HCT116 (cell line): Measurements from ENCODE around the gene CNTN4. TPM values are rescaled to one million over a fixed set of nuclear protein-coding genes. Genes with fewer than 3 reads are reported as not detected.

ENCODE experiments used
- ATAC-seq: fragments of 200-7000 bp; cut with Tn5 transposase; 2 replicates; pipeline ENCODE4 v1.9.1; 2020; ENCODE audit warnings: mild to moderate bottlenecking, moderate library complexity
- BruUV-seq: library from RNA; stranded (reverse); fragments of 400-500 nt; replicated peaks from 2 replicates; lab custom pipeline; 2021; lab: Mats Ljungman, UMichigan
- CTCF ChIA-PET: fragments of 300-600 bp; sonication (Branson Sonifier 250); formaldehyde crosslinking; loops from one replicate; lab custom pipeline; 2021; ENCODE audit warnings: antibody characterized with exemption; lab: Charles Lee
- POLR2A ChIA-PET: fragments of 300-600, 350-600 bp; sonication (Branson Sonifier 250); formaldehyde crosslinking; loops from one replicate; lab custom pipeline; 2021; ENCODE audit warnings: antibody characterized with exemption; lab: Charles Lee
- RAD21 ChIA-PET, 2 experiments: fragments of 300-600 bp; sonication (Branson Sonifier 250); formaldehyde crosslinking; loops; one replicate each; lab custom pipeline; 2023; ENCODE audit warnings: low total read pairs in 2 of 2; ENCODE audit not compliant: uncharacterized antibody in 2 of 2, unreplicated experiment in 2 of 2, low non-redundant PET in 1 of 2; lab: Charles Lee
- DNase-seq: peaks from one replicate; pipeline ENCODE4 v3.0.0-alpha.2; 2010; ENCODE audit warnings: low read depth, low spot score
- H2AFZ ChIP-seq: fragments of 200-600 bp; shearing (Covaris generic), sonication (generic); 2 replicates; pipeline ENCODE4 v1.6.1; 2017; ENCODE audit warnings: low read depth, mixed run types, mixed read lengths, antibody characterized with exemption, low read length; ENCODE audit not compliant: poor library complexity, severe bottlenecking
- H3K27ac ChIP-seq: 2 replicates; pipeline ENCODE4 v1.5.1; 2012; ENCODE audit warnings: low read depth, low read length
- H3K27me3 ChIP-seq: fragments of 200-600 bp; sonication (generic); 2 replicates; pipeline ENCODE4 v1.6.1; 2016; ENCODE audit warnings: mixed run types, low read length, mixed read lengths; ENCODE audit not compliant: insufficient read depth
- H3K36me3 ChIP-seq, 2 experiments: fragments of 200-500 bp in 1 of 2; fragments of 200-600 bp in 1 of 2; sonication (Bioruptor generic) in 1 of 2; sonication (generic) in 1 of 2; 2 replicates each; pipeline versions ENCODE4 v1.5.1 to v1.6.1; 2014 to 2016; ENCODE audit warnings: low read length in 2 of 2, inconsistent platforms in 1 of 2, mixed read lengths in 1 of 2, mixed run types in 1 of 2; ENCODE audit not compliant: insufficient read depth in 2 of 2, control insufficient read depth in 1 of 2
- H3K4me1 ChIP-seq, 2 experiments: fragments of 200-600 bp in 1 of 2; sonication (generic) in 1 of 2; 2 replicates each; pipeline versions ENCODE4 v1.5.1 to v1.6.1; 2012 to 2017; ENCODE audit warnings: low read length in 2 of 2, inconsistent platforms in 1 of 2, mild to moderate bottlenecking in 1 of 2, mixed read lengths in 1 of 2, mixed run types in 1 of 2, moderate library complexity in 1 of 2; ENCODE audit not compliant: insufficient read depth in 2 of 2, control insufficient read depth in 1 of 2
- H3K4me2 ChIP-seq: fragments of 200-600 bp; sonication (generic); 2 replicates; pipeline ENCODE4 v1.6.1; 2017; ENCODE audit warnings: mixed run types, low read length, mixed read lengths
- H3K4me3 ChIP-seq, 2 experiments: fragments of 200-600 bp in 1 of 2; sonication (generic) in 1 of 2; replicated peaks in 1 of 2; 2 replicates each; pipeline ENCODE4 v1.5.1; 2011 to 2016; ENCODE audit warnings: low read length in 2 of 2, control low read depth in 1 of 2, low read depth in 1 of 2, mild to moderate bottlenecking in 1 of 2, mixed read lengths in 1 of 2, mixed run types in 1 of 2
- H3K79me2 ChIP-seq: fragments of 200-600 bp; sonication (generic); 2 replicates; pipeline ENCODE4 v1.6.1; 2017; ENCODE audit warnings: mild to moderate bottlenecking, mixed run types, low read length, moderate library complexity, mixed read lengths; ENCODE audit not compliant: insufficient read depth
- H3K9ac ChIP-seq: fragments of 200-600 bp; sonication (generic); 2 replicates; pipeline ENCODE4 v1.6.1; 2016; ENCODE audit warnings: low read length, mixed read lengths
- H3K9me2 ChIP-seq: fragments of 200-600 bp; sonication (generic), shearing (Covaris generic); 2 replicates; pipeline ENCODE4 v1.6.1; 2017; ENCODE audit warnings: mixed run types, mild to moderate bottlenecking, moderate library complexity; ENCODE audit not compliant: insufficient read depth
- H3K9me3 ChIP-seq, 2 experiments: fragments of 200-500 bp in 1 of 2; fragments of 200-600 bp in 1 of 2; sonication (Bioruptor generic) in 1 of 2; sonication (generic) in 1 of 2; 2 replicates each; pipeline ENCODE4 v1.6.1; 2014 to 2017; ENCODE audit warnings: low read length in 2 of 2, mixed read lengths in 2 of 2, inconsistent platforms in 1 of 2, low read depth in 1 of 2, mild to moderate bottlenecking in 1 of 2, mixed run types in 1 of 2, moderate library complexity in 1 of 2; ENCODE audit not compliant: control insufficient read depth in 1 of 2, insufficient read depth in 1 of 2
- H4K20me1 ChIP-seq: fragments of 200-600 bp; sonication (generic), shearing (Covaris generic); 2 replicates; pipeline ENCODE4 v1.6.1; 2017; ENCODE audit warnings: mixed run types, mild to moderate bottlenecking, moderate library complexity; ENCODE audit not compliant: insufficient read depth
- ATF3 ChIP-seq: IDR thresholded peaks from 2 replicates; pipeline ENCODE4 v1.6.1; 2012
- CTCF ChIP-seq, 3 experiments: fragments of 200-600 bp in 1 of 3; sonication (generic) in 1 of 3; IDR thresholded peaks in 2 of 3; conservative IDR thresholded peaks in 1 of 3; 2 replicates each; pipeline ENCODE4 v1.5.1; 2012 to 2017; ENCODE audit warnings: low read depth in 2 of 3, low read length in 2 of 3, antibody characterized with exemption in 1 of 3, borderline replicate concordance in 1 of 3, control low read depth in 1 of 3, mild to moderate bottlenecking in 1 of 3, mixed read lengths in 1 of 3, mixed run types in 1 of 3, moderate library complexity in 1 of 3; ENCODE audit not compliant: insufficient read depth in 1 of 3
- ELF1 ChIP-seq: IDR thresholded peaks from 2 replicates; pipeline ENCODE4 v1.6.1; 2012; ENCODE audit warnings: low read depth, borderline replicate concordance
- EZH2 ChIP-seq: fragments of 200-600 bp; sonication (generic); IDR thresholded peaks from 2 replicates; pipeline ENCODE4 v1.6.1; 2017; ENCODE audit warnings: antibody characterized with exemption, mixed run types
- FOSL1 ChIP-seq: IDR thresholded peaks from 2 replicates; pipeline ENCODE4 v1.6.1; 2012; ENCODE audit warnings: low read depth
- POLR2AphosphoS5 ChIP-seq: IDR thresholded peaks from 2 replicates; pipeline ENCODE4 v1.6.1; 2011; ENCODE audit warnings: mild to moderate bottlenecking, low read depth, low read length, moderate library complexity
- SP1 ChIP-seq: IDR thresholded peaks from 2 replicates; pipeline ENCODE4 v1.6.1; 2012; ENCODE audit warnings: low read depth
- YY1 ChIP-seq: IDR thresholded peaks from 2 replicates; pipeline ENCODE4 v1.6.1; 2011; ENCODE audit warnings: low read length, low read depth, moderate library complexity, mild to moderate bottlenecking; ENCODE audit not compliant: insufficient replicate concordance; ENCODE audit errors: extremely low read depth
- ZFX ChIP-seq: fragments of 450-650 bp; IDR thresholded peaks from 2 replicates; pipeline ENCODE4 v1.6.1; 2017
- ZNF274 ChIP-seq: fragments of 200-500 bp; sonication (Bioruptor generic); IDR thresholded peaks from 2 replicates; pipeline ENCODE4 v1.6.1; 2014; ENCODE audit warnings: mild to moderate bottlenecking, low read depth, low read length, inconsistent platforms
- intact Hi-C: fragments of 100-400 bp; cut with micrococcal nuclease; formaldehyde crosslinking; loops from 2 replicates; pipeline ENCODE4 v1.10.0; 2022
- total RNA-seq: library from RNA; stranded (reverse); gene quantifications from one replicate; pipeline ENCODE4 v1.2.1, GENCODE V29; 2021; ENCODE audit not compliant: unreplicated experiment

Gene CNTN4
- total RNA-seq, 1 experiment from 2014 or later = not detected

DNA sequence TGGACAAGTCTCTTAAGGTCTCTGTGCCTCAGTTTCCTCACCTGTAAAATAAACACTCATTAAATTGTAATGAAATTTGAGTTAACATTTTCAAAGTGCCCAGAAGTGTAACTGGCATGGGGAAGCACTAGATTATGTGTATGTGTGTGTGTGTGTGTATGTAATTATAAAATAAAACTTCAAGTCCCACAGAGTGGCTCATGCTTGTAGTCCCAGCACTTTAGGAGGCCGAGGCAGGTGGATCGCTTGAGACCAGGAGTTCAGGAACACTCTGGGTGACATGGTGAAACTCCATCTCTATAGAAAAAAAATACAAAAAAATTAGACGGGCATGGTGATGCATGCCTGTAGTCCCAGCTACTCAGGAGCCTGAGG, 608.2 kb downstream of the CNTN4 start:
- POLR2A ChIA-PET = no interaction called here
- Histone ChIP-seq H2AFZ (no peak overlapping the region), H3K36me3 (no peaks in the 10 kb centered on the region; a peak in 1 of 4 replicates), H3K4me1 (no peaks in the 10 kb centered on the region), H3K9ac (no peak overlapping the region), H3K27ac (no peak overlapping the region), H3K79me2 (no peaks in the 10 kb centered on the region), H3K4me2 (no peak overlapping the region), H3K9me2 (no peaks in the 10 kb centered on the region), H4K20me1 (no peaks in the 10 kb centered on the region), H3K9me3 (peaks cover 4 to 15% of the 10 kb centered on the region in 2 experiments; a peak in 2 of 4 replicates), H3K4me3 (no peak overlapping the region), H3K27me3 (no peaks in the 10 kb centered on the region)
- no TSS peak for BruUV-seq
- ATAC-seq = no peak
- no peak for DNase-seq
- intact Hi-C loops = no loop called here
- CTCF ChIA-PET = no interaction called here
- TF ChIP-seq EZH2 (no peak), FOSL1 (no peak), ZNF274 (no peak), ATF3 (no peak), SP1 (no peak), POLR2AphosphoS5 (no peak), ELF1 (no peak), CTCF (IDR thresholded peaks at IDR 0.05 in 2 of 3, conservative IDR thresholded peaks at IDR 0.05 in 1 of 3; ENCODE audit: borderline replicate concordance in 1 of 3, insufficient read depth in 1 of 3, low read depth in 2 of 3, low read length in 2 of 3) (no peak), ZFX (no peak), YY1 (no peak)
- RAD21 ChIA-PET = no interaction called here
